ENCODE measurements around the gene C2orf74.
"Not testable (repeated sequence)": the region's sequence is repeated elsewhere in the genome, so short reads cannot be mapped to it uniquely, and the experiment has no call there.

Gene C2orf74

GRCh38 chr2:61173116-61173515 lies 11.1 kb downstream of the C2orf74 start:
- DNase-seq (ENCODE audit: low read depth) = no peak

- no peak for DNase-seq (ENCODE audit: low read depth)
These were observed 13.0 kb downstream of the C2orf74 start for GRCh38 chr2:61175036-61175435.

DNA sequence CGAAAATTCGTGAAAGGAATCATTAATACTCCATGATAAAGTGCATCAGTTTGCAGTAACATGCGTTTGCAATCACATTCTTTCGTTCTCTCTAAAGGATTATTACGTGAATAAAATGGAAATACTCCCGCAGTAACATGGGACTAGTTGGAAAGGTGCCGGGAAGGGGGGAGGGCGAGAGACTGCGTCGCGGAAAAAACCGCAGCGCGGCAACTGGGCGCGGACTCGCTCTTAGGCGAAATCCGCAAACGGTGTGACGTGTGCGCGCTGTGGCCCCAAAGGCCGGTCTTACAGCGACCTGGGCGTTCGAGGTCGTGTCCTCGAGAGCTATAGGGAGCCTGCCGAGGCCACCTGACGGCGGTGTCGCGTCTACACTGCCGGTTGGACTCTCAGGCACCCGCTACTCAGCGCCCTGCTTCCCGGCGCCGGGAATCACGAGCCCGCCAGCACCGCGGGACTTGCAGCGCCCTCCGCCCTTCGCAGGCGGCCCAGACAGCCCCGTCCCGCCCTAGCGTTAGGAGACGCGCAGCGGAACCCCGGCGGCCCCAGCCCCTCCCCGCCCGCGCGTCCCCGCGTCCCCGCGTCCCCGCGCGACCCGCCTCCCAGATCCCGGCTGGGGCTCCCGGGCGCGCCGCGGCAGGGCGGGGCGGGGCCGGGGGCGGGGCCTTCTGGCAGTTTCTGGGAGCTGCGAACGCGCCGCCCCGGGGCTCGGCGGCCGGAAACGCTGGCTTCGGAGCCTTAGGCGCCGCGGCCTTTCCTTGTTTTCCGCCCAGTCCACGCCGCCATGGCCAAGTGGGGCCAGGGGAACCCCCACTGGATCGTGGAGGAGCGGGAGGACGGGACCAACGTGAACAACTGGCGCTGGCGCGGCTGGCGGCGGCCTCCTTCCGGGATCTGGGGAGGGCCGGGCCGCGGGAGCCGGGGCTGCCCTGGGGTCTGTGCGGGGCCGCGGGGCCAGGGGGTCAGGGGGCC lies 15.1 kb downstream of the C2orf74 start:
- DNase-seq (ENCODE audit: low read depth) = peak; percentile 95

DNA sequence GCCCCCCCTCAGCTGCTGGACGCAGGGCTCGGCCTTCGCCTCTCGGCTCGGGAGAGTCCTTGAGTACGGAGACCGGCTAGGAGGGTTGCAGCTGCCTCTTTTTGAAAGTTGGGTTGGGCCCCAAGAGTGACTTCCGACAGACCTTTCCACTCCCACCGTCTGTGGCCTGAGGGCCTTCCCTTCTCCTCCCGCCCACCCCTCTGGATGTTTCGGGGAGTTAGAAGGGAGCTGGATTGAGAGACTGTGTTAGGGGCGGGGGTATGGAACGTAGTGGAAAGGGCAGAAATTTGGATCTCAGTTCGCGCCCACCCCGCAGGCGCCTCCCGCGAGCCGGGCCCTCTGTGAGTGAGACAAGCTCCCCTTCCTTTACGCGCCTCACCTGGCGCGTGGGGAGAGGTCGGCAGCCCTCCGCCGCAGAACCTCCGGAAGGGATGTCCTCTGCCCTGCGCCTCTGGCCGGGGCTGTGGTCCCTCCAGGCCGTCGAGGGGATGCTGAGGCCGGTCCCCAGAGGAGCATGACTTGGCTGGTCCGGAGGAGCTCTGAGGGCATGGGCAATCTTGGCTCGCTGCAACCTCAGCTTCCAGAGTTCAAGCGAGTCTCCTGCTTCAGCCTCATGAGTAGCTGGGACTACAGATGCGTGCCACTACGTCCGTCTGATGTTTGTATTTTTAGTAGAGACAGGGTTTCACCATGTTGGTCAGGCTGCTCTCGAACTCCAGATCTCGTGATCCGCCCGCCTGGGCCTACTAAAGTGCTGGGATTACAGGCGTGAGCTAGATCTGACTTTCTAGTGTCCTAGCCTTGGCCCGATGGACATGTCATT lies 15.9 kb downstream of the C2orf74 start:
- DNase-seq (ENCODE audit: low read depth) = peak; percentile 28

DNA sequence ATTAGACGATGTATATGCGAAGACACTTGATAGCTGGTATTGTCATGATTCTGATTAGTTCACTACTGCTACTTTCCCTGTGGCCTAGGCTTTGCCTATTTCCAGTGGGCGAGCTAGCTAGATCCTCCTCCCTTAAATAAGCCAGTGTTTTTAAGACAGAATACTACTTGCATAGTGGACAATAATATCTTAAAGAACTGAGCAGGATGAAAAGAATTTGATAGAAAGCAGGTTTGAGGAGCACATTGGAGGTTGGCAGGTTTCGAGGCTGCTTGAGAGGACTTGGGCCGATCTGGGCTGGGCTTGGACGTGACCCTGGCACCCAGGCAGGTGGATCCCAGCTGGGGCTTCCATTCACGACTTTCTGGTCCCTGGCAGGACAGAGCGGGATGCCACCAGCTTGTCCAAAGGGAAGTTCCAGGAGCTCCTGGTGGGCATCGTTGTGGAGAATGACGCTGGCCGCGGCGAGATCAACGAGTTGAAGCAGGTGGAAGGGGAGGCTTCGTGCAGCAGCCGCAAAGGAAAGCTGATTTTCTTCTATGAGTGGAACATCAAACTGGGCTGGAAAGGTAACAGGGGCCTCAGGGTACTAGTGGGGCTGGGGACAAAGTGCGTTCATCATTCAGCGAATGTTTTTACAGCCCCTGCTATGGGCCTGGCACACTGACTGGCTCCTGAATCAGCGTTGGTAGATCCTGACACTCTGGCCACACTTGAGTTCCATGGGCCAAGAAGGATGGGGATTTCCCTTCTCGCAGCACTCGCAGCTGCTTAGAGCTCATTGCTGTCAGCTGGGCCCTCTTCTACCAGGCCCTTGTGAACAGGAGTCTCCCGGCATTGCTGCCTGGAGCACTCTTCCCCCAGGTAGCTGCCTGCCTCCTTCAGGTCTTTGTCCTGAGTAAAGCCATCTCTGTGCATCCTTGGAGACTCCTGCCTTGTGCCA lies 16.9 kb downstream of the C2orf74 start:
- peak; percentile 24 for DNase-seq (ENCODE audit: low read depth)

DNA sequence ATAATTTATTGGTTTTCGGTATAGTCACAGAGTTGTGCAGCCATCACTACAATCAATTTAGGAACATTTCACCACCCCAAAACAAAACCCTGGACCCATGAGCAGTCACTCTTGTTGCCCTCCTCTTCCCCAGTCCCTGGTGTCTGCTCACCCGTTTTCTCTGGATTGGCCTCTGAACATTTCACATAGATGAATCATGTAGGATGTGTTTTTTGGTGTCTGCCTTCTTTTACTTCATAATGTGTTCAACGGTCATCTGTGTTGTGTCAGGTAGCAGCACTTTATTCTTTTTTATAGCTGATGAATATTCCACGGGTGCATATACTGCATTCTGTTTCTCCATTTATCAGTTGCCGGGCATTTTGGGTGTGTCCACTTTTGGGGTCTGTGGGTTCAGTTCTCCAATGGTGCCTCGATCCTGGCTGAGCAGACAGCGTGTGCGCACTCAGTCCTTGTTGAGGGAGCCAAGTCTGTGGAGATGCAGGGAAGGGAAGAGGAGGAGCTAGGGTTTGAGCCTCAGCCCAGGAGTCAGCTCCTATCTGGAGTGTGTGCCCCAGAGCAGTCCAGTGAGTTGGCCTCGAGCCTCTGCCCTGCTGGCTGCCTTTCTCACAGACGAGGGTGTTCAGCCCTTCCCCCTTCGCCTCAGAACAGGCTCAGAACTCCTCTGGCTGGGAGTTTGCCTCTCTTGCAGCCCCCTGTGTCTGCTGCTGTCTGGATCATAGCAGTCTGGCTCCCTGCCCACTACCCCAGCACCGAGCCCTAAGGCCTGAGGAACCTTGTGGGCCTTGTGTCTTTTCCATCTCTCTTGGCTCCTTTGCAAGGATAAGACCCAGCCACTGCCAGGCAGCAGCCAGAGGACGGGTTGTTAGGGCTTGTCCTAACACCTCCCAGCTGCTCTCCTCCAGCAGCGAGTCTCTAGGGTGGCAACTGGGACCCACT lies 18.0 kb downstream of the C2orf74 start:
- peak; percentile 82 for DNase-seq (ENCODE audit: low read depth)

DNA sequence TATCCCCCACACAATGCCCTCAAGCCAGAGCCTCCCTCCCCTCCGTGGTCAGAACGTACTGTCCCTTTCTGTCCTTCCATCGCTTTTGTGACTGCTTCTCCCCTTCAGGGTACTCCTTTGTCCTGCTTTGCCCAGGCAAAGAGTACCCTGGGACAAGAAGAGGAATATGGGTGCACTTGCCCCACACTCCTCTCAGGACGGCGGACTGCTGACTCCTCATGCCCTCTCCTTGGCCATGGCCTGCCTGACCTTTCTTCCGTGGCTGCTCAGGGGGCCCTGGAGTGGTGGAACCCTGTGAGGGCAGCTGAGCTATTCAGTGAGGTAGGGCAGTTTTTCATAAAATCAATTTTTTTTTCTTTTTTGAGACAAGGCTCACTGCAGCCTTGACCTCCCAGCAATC lies 18.7 kb downstream of the C2orf74 start:
- DNase-seq (ENCODE audit: low read depth) = no peak

DNA sequence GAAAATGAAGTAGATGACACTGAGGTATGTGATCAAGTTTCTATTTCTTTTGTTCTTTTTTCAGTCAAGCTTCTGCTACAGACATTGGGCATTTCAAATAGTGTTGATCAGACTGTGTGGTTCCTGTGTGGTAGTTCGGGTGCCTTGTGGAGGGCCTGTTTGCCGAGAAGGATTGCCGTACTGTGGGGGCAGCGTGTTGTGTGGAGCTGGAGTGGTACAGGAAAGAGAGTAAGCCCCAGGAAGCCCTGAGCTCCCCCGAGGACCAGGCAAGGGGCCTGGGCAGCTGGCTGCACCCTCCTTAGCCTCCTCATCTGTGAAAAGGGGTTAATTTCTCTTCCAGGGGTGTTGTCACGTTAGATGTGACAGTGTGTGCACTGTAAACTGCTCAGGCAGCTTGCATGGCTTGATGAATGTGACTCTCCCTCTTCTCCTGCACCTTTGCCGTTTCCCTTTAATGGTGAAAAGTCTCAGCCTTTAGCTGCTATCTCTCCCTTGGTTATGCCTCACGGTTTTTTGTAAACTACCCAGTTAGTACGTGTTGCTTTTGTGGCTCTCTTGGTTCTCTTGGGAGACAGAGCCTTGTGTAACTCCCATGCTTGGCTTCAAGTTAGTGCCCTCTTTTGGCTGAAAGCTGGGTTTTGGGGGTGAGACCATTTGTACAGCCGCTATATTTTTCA lies 19.5 kb downstream of the C2orf74 start:
- DNase-seq (ENCODE audit: low read depth) = peak; percentile 59

DNA sequence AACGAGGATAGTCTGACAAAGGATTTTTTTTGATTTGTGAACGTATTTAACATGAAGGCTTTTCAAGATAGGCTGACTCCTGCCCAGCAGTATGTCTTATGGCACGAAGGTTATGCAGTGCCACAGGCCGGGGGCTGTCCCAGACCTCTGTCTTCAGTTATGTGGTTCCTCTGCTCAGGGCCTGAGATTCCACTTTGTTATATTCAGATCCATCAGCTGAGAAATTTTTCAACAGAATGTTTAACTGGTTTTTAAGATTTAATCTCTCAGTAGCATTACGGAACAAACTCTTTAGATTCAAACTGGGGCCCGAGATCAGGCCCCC lies 20.0 kb downstream of the C2orf74 start:
- DNase-seq (ENCODE audit: low read depth) = no peak

GRCh38 chr2:61183795-61184194 lies 21.8 kb downstream of the C2orf74 start:
- DNase-seq (ENCODE audit: low read depth) = no peak

GRCh38 chr2:61184263-61184662 lies 22.3 kb downstream of the C2orf74 start:
- no peak for DNase-seq (ENCODE audit: low read depth)

DNA sequence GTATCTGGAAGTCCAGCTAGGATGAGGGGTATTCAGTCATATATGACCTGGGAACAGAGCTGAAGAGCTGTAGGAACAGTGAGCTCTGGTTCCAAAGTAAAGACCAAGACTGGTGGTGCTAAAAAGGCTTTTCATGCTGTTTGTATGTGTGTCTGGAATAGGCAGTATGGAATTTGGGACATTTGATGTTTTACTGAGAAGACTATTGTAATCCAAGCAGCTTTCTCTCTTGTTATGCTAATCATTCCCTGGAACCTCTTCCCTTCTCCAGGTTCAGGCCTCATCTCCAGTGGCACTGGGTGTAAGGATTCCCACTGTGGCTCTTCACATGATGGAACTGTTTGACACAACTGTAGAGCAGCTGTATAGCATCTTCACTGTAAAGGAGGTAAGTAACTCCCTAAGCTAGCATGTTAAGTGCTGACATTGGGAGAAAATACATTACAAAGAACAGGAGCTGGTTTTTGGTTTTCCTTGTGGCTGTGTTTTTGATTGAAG lies 23.3 kb downstream of the C2orf74 start:
- DNase-seq (ENCODE audit: low read depth) = no peak

- DNase-seq (ENCODE audit: low read depth) = no peak
These were observed 25.1 kb downstream of the C2orf74 start for GRCh38 chr2:61187085-61187484.

DNA sequence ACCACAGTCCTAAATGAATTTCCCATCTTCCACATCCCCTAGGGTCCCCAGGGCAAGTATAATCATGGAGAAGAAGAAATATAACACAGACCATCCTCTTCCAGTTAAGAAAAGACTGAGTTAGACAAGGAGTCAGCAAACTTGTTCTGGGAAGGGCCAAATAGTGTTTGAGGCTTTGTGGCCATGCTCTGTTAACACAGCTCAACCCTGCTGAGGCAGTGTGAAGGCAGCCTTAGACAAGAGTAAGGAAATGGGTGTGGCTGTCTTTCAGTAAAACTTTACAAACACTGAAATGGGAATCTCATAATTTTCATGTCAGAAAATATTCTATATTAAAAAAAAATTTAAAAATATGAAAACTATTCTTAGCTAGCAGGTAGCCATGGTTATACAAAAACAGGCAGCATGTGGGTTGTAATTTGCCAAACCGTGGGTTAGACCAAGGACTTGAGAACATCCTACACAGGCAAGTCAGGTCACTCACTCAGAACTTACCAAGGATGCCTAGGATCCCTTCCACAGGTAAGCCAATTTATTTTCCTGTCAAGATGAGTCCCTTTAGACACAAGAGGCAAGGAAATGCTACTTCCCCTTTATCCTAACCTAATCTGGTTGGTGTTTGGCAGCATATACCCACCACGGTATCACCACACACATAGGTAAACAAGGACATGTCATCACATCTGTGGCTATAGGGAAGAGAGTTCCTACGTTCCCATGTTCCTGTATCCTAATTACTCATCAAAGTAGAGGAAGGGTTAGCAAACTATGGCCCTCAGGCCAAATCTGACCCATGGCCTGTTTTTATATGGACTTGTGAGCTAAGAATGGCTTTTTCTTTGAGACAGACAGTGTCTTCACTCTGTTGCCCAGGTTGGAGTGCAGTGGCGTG lies 31.9 kb downstream of the C2orf74 start:
- DNase-seq (ENCODE audit: low read depth) = no peak

- DNase-seq (ENCODE audit: low read depth) = not testable (repeated sequence)
These were observed 32.7 kb downstream of the C2orf74 start for GRCh38 chr2:61194646-61195045.

GRCh38 chr2:61196671-61197070 lies 34.7 kb downstream of the C2orf74 start:
- no peak for DNase-seq (ENCODE audit: low read depth)

- no peak for DNase-seq (ENCODE audit: low read depth)
These were observed 43.1 kb downstream of the C2orf74 start for GRCh38 chr2:61205132-61205531.

DNA sequence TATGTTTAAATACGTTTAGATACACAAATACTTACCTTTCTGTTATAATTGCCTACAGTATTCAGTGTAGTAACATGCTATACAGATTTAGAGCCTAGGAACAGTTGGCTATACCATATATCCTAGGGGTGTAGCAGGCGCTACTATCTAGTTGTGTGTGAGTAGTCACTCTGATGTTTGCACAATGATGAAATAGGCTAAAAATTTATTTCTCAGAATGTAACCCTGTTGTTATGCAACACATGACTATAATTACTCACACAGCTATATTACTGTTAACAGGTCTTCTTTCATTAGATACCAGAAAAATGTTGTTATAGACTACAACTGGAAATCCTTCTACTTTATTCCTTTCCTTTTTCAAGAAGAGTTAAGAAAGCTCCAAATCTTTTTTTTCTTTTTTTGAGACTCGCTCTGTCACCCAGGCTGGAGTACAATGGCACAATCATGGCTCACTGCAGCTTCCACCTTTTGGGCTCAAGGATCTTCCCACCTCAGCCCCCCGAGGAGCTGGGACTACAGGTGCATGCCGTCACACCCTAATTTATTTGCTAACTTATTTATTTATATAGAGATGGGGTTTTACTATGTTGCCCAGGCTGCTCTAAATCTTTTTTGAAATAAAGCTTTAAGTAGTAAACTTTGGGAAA lies 48.5 kb downstream of the C2orf74 start:
- DNase-seq (ENCODE audit: low read depth) = peak; percentile 73
